Suprapubic skin (tissue), 4 donors: ENCODE measurements around the gene OR52K2. TPM values are rescaled to one million over a fixed set of nuclear protein-coding genes. Genes with fewer than 3 reads are reported as not detected.

Source experiments
- DNase-seq, 2 donors: peaks; one replicate each; pipeline ENCODE4 v3.0.0-alpha.2; 2019; ENCODE audit warnings: low spot score in 2 of 2
- H3K27ac ChIP-seq: fragments of 200-600 bp; sonication (generic); one replicate; pipeline ENCODE4 v1.5.1; 2019
- H3K27me3 ChIP-seq: fragments of 200-600 bp; sonication (generic); one replicate; pipeline ENCODE4 v1.5.1; 2019
- H3K36me3 ChIP-seq: fragments of 200-600 bp; sonication (generic); one replicate; pipeline ENCODE4 v1.5.1; 2019
- H3K4me1 ChIP-seq: fragments of 200-600 bp; sonication (generic); one replicate; pipeline ENCODE4 v1.5.1; 2019
- H3K4me3 ChIP-seq: fragments of 200-600 bp; sonication (generic); one replicate; pipeline ENCODE4 v1.5.1; 2019; ENCODE audit warnings: mild to moderate bottlenecking
- H3K9me3 ChIP-seq: fragments of 200-600 bp; sonication (generic); one replicate; pipeline ENCODE4 v1.5.1; 2019
- CTCF ChIP-seq, 2 donors: fragments of 200-600 bp in 1 of 2; fragments of 450-650 bp in 1 of 2; sonication (generic) in 1 of 2; IDR thresholded peaks; one replicate each; pipeline ENCODE4 v1.5.1; 2016 to 2019; ENCODE audit warnings: antibody characterized with exemption in 2 of 2, mild to moderate bottlenecking in 1 of 2, moderate library complexity in 1 of 2
- EP300 ChIP-seq: sonication (generic); formaldehyde crosslinking; IDR thresholded peaks from one replicate; pipeline ENCODE4 v1.6.1; 2017; ENCODE audit warnings: antibody characterized with exemption
- POLR2A ChIP-seq, 2 donors: fragments of 450-650 bp; IDR thresholded peaks; one replicate each; pipeline ENCODE4 v1.6.1; 2017; ENCODE audit warnings: antibody characterized with exemption in 2 of 2, mild to moderate bottlenecking in 2 of 2, moderate library complexity in 2 of 2
- POLR2AphosphoS5 ChIP-seq, 3 donors: sonication (generic); formaldehyde crosslinking; IDR thresholded peaks; one replicate each; pipeline ENCODE4 v1.6.1; 2017; ENCODE audit warnings: antibody characterized with exemption in 3 of 3
- WGBS: methylation state at CpG from one replicate; pipeline ENCODE4 v1.1.5; 2018; 5-methylcytosine and 5-hydroxymethylcytosine counted together
- total RNA-seq, 4 donors: library from RNA; depleted of rRNA; stranded (reverse); fragments of >200 nt; gene quantifications; one replicate each; pipeline ENCODE4 v1.1.0, GENCODE V29; 2016

Gene OR52K2
- total RNA-seq, 4 donors from 2014 or later, result not detected

DNA sequence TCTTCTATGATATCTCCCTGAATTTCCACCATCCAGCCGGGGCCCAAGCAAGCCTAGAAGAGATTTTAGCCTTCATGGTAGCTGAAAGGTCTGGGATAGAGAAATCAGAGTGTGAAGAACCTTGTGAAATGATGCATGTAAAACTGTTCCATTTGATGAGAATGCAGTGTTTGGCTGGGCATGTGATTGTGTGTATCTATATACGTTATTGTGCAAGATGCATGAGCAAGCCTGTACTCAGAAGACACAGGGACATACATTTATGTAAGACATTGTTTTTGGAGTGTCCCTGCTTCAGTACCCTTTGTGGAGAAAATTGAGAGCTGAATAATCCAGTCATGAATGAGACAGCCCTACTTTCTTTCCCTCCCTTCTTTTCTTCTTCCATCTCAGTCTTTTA, 15.2 kb upstream of the OR52K2 start:
- H3K27ac ChIP-seq, result no peak overlapping the region
- no peaks in the 10 kb centered on the region for H3K36me3 ChIP-seq
- TF ChIP-seq POLR2A (IDR thresholded peaks at IDR 0.05) (no peak), CTCF (IDR thresholded peaks at IDR 0.05) (no peak), POLR2AphosphoS5 (IDR thresholded peaks at IDR 0.05) (no peak), EP300 (no peak)
- H3K9me3 ChIP-seq, result no peaks in the 10 kb centered on the region
- no peaks in the 10 kb centered on the region for H3K27me3 ChIP-seq
- H3K4me3 ChIP-seq, result no peak overlapping the region
- H3K4me1 ChIP-seq, result no peaks in the 10 kb centered on the region
- DNase-seq, result no peak
- 74% methylated on average over 2 of the region's 2 CpGs for WGBS

DNA sequence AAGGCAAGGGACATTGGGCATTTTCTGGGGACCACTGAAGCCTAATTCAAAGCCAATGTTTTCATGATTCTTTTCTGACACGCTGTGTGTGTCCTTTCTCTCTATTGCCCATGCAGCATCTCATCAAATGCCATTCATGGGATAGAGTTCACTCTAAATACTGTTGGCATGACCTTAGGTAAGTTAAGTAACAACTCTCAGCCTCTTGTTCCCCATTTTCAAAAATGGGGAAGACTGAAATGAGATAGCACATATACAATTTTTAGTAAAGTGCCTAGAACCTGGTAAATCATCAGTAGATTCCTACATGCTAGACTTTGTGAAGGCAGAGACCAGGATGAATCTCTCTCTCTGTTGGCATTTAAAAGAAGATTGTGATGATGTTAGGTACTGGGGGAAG, 12.7 kb upstream of the OR52K2 start:
- Histone ChIP-seq H3K4me3 (no peak overlapping the region), H3K36me3 (no peaks in the 10 kb centered on the region), H3K27me3 (no peaks in the 10 kb centered on the region), H3K4me1 (no peaks in the 10 kb centered on the region), H3K9me3 (no peaks in the 10 kb centered on the region), H3K27ac (no peak overlapping the region)
- TF ChIP-seq POLR2A (IDR thresholded peaks at IDR 0.05) (no peak), CTCF (IDR thresholded peaks at IDR 0.05) (no peak), EP300 (no peak), POLR2AphosphoS5 (IDR thresholded peaks at IDR 0.05) (no peak)
- 55% methylated on average over 1 of the region's 1 CpG for WGBS
- DNase-seq, result no peak

DNA sequence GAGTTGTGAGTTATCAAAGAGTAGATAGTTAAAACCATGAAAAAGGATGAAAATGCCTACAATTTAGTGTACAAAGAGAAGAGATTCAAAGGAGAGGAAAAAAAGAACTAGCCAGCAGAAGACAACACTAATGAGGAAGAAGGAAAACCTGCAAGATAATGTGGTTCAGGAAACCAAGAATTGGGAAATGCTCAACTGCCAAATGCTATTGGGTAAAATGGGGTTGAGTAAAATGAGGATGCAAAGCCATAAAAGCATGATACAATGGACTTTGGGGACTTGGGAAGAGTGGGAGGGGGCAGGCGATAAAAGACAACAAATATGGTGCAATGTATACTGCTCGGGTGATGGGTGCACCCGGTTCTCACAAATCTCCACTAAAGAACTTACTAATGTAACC, 7.6 kb upstream of the OR52K2 start:
- WGBS, result 92% methylated on average over 3 of the region's 3 CpGs
- no peak overlapping the region for H3K27ac ChIP-seq
- H3K36me3 ChIP-seq, result no peaks in the 10 kb centered on the region
- no peaks in the 10 kb centered on the region for H3K9me3 ChIP-seq
- TF ChIP-seq POLR2A (IDR thresholded peaks at IDR 0.05) (no peak), EP300 (no peak), CTCF (IDR thresholded peaks at IDR 0.05) (no peak), POLR2AphosphoS5 (IDR thresholded peaks at IDR 0.05) (no peak)
- DNase-seq, result no peak
- no peaks in the 10 kb centered on the region for H3K4me1 ChIP-seq
- H3K4me3 ChIP-seq, result no peak overlapping the region
- no peaks in the 10 kb centered on the region for H3K27me3 ChIP-seq

DNA sequence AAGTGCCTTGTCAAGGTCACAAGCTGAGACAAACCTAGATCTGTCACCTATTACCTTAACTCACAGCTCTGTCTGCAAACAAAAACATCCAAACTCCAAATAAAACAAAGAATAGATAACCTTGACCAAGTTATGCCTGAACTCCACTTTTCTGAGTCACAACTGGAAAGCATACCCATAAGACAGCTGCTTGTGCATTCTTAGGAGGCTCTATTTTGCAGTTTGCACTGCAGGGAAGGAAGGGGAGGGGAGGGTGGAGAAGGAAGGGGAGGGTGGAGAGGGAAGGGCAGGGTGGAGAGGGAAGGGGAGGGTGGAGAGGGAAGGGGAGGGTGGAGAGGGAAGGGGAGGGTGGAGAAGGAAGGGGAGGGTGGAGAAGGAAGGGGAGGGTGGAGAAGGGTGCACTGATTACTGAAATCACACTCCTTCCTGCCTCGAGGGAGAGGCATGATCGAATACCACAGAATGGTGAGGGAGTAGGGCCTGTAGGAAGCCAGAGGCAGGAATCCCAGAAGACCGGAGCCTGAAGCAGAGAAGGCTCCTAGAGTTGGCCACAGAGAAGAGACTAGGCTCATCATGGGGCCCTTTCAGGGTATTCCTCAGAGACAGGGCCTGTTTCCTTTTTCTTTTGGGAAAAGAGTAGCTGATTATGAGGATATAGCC, 5.7 kb upstream of the OR52K2 start:
- no peak for DNase-seq
- no peak for TF ChIP-seq CTCF (IDR thresholded peaks at IDR 0.05)
- WGBS, result 12% methylated on average over 3 of the region's 3 CpGs
- no peaks in the 10 kb centered on the region for H3K4me1 ChIP-seq
- no peaks in the 10 kb centered on the region for H3K36me3 ChIP-seq
- no peak overlapping the region for H3K27ac ChIP-seq
- H3K27me3 ChIP-seq, result no peaks in the 10 kb centered on the region
- H3K9me3 ChIP-seq, result no peaks in the 10 kb centered on the region
- no peak overlapping the region for H3K4me3 ChIP-seq

DNA sequence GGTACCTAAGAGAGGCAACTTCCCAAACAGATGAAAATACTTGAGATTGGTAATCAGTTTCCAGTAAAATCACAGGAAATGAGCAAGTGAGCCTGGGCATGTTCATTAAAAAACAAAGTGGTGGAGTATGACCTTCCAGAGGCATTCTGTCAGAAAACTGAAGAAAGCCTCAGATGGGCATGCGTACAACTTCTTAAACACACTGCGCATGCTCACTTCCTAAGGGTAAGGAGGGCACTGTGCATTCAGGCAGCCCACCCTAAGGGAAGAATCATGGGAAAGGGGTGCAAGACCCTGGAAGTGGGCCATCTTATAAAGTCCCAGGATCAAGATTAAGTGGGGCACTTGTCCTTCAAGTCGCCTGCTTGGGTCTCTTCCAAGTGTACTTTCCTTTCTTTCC, 4.0 kb downstream of the OR52K2 start:
- DNase-seq, result no peak
- TF ChIP-seq POLR2A (IDR thresholded peaks at IDR 0.05) (no peak), POLR2AphosphoS5 (IDR thresholded peaks at IDR 0.05) (no peak), CTCF (IDR thresholded peaks at IDR 0.05) (no peak)
- Histone ChIP-seq H3K27ac (no peak overlapping the region), H3K36me3 (no peaks in the 10 kb centered on the region), H3K4me1 (no peaks in the 10 kb centered on the region), H3K27me3 (no peaks in the 10 kb centered on the region), H3K4me3 (no peak overlapping the region), H3K9me3 (no peaks in the 10 kb centered on the region)
- WGBS, result 83% methylated on average over 3 of the region's 3 CpGs
